Activated naive CD4-positive, alpha-beta T cell treated with anti-CD3 and anti-CD28 coated beads, Interleukin-2, amount 50 U/mL, for 16 hours (primary cell): ENCODE results near the gene ANK3.

Source experiments
- DNase-seq: peaks from one replicate; pipeline ENCODE4 v3.0.0-alpha.2; 2020

Gene ANK3

GRCh38 chr10:60130130-60130579, 259.5 kb downstream of the ANK3 start:
- DNase-seq: no peak

DNA sequence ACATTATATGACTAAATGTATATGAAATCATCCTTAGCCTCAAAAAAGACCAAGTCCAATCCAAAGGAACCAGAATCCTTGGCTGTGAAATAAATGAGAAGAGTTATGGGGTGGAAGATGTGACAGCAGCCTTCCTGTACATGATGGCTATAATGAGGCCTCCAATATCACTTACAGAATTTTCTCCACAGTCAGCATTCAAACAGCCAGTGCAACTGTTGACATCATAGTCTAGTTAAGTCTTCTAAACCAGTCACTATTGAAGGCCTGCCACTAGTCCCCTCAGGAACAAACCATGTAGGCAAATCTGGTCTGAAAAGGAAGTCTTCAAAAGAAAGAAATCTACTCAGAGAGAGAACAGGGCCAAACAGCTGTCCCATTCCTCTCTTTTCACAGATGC, 263.8 kb downstream of the ANK3 start:
- DNase-seq: no peak

GRCh38 chr10:60124536-60124935, 265.1 kb downstream of the ANK3 start:
- DNase-seq: no peak

GRCh38 chr10:60123668-60124067, 266.0 kb downstream of the ANK3 start:
- no peak for DNase-seq

- no peak for DNase-seq
Measured at GRCh38 chr10:60123172-60123571, 266.5 kb downstream of the ANK3 start.

GRCh38 chr10:60122190-60122589, 267.5 kb downstream of the ANK3 start:
- no peak for DNase-seq

GRCh38 chr10:60114765-60115586, 274.7 kb downstream of the ANK3 start:
- DNase-seq: no peak

DNA sequence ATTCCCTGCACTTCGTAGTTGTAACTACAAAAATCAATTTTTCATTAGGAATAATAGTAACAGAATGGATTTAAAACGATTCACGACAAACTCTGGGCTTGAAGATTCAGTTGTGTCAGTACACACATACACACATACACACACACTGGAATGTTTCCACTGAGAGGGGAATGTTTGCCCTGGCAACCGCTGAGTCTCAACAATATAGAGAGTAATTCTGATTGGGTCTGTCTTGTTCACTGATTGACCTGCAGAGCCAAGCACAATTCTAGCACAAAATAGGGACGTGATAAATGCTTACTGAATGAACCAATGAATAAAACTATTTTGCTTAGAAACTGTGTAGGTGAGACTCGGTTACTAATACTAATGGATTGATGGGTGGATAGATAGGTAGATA, 278.9 kb downstream of the ANK3 start:
- no peak for DNase-seq

DNA sequence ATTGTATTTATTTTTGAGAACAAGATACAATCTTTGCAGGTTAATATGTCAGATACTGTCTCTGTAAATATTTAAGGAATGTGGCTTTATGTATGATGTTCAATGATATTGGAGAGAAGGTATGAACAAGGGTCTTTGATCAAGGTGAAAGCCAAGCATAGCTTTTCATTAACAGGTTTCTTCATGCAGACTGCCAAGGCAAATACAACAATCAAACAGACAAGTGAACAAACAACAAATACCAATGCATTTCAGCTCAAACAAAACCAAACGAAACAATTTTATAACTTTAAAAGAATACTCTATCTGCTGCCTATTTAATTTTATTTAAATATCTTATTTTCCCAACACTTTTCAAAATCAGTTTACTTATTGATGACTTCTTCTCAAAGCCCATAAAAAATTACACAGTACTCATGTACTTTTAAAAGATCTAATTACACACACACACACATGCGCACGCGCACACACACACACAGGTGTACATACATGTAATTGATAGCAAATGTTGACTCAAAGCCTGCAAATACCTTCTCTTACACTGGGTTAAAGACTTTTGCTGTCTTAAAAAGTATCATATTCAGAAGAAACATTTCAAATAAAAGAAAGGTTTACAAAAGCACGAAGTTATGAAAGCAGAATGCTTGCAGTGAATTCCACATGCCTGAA, 282.2 kb downstream of the ANK3 start:
- DNase-seq: no peak

DNA sequence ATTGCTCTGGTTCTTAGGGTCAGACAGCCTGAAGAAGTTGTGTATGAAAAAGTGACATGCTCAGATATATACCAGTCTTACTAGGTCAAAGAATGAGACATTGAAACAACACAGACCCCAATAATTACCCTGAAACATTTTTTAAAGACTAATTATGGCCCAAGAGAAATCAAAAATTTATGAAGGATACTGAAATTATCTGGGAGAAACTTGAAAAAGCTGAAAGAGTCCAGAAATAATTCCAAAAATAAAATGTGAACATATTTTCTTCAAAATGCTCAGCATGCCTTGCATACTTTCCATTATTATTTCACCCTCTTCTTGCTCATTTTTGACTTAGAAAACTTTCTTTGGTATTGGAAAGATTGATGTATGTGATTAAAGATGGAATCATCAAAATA, 284.4 kb downstream of the ANK3 start:
- no peak for DNase-seq

GRCh38 chr10:60101821-60102220, 287.9 kb downstream of the ANK3 start:
- DNase-seq: no peak

- no peak for DNase-seq
Measured at GRCh38 chr10:60099998-60100747, 289.5 kb downstream of the ANK3 start.

DNA sequence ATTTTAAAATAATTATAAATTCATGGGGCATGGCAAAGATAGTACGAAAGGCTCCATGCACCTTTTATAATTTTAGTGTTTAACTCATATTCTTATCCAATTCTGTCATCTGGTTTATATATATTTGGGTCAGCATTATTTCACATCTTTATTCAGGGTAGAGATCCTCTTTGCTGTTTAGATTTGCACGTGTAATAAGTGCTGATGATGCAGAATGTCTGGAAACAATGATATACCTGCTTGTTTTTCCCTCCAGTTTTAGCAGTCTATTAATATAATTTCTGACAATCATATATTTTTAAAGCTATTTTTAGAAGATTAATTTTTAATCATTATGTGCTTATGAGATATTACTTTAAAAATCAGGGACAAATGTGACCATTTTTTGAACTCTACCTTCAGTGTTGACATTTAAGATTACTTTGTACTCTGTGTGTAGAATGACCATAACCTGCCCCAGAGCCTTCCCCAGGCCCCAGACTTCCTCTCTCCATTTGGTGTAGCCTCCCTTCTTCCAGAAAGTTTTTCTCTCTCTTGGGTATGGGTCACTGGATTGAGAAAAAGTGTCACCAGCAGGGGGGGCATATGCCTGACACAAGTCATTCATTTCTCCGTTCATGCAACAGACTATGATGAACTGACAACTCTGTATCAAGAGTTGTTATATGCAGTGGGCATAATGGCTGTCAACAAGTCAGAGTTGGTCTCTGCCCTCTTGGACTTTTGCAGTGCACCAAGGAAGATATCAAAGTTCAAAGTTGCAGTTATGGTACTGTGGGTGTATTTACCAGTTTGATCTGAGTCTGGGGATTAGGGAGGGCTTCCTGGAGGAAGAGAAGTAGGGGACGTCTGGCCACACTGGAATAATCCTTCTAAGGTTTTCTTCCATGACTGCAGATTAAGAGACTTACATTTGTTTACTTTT, 290.7 kb downstream of the ANK3 start:
- DNase-seq: no peak

- DNase-seq: no peak
Measured at GRCh38 chr10:60096761-60097513, 292.7 kb downstream of the ANK3 start.

DNA sequence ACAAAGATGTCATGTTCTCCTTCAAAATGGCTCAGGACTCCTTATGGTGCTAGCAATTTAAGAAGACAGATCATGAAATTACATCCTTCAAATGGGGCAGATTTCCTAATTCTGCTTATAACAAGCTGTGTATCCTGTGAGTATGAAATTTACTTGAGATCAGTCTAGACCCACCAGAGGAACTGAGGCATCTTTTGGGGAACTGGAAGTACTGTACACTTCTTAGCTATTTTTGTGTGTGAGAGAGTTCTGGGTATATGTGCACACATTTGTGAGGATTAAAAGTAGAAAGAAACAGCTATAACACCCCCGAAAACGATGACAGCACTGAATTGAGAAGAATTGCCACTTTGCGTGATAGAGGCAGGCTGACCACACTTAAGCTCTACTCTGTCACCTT, 296.4 kb downstream of the ANK3 start:
- no peak for DNase-seq

DNA sequence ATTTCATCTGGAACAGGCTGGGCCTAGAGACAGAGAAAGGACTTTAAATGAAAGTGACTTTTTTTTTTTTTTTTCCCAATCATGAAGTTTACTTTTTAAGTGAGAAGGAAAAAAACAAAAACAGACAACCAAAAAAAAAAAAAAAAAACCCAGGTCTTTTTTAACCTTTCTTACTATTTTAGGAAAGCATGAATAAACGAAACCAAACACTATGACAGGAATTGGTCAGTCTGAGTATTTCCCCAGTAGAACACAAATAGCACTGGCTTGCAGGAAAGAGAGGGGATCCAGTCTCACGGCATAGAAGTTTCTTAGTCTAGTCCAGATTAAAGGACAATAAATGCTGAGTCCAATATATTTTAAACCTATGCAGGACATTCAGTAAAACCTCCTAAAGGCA, 302.8 kb downstream of the ANK3 start:
- DNase-seq: no peak

DNA sequence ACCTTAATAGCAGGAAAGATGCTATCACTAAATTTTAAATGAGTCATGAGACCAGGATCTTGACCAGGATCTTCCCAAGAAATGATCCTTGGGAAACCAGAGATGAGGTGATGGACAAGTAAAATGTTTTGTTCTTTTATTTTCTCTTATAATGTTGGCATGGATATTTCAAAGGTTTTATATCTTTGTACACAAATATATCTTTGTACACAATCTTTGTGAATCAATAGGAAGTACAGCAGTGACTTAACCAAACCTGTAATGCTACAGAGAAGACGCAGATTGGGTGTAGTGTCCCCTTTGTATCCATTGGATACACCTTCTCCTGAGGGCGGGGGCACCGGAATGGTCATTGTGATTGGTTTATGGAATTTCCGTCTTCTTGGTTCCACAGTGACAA, 303.3 kb downstream of the ANK3 start:
- DNase-seq: no peak

- DNase-seq: no peak
Measured at GRCh38 chr10:60082744-60083344, 306.8 kb downstream of the ANK3 start.

- DNase-seq: no peak
Measured at GRCh38 chr10:60082341-60082740, 307.3 kb downstream of the ANK3 start.

GRCh38 chr10:60073781-60074656, 315.7 kb downstream of the ANK3 start:
- DNase-seq: no peak
